ENCODE data around the gene LARP4. TPM values are rescaled to one million over a fixed set of nuclear protein-coding genes. Genes with fewer than 3 reads are reported as not detected.
A peak's percentile ranks its signal among the peaks of the same experiment; 100 is the strongest.

Gene LARP4
- total RNA-seq, 4 donors from 2014 or later: 15.2 to 21.7 (median 18.9) TPM

DNA sequence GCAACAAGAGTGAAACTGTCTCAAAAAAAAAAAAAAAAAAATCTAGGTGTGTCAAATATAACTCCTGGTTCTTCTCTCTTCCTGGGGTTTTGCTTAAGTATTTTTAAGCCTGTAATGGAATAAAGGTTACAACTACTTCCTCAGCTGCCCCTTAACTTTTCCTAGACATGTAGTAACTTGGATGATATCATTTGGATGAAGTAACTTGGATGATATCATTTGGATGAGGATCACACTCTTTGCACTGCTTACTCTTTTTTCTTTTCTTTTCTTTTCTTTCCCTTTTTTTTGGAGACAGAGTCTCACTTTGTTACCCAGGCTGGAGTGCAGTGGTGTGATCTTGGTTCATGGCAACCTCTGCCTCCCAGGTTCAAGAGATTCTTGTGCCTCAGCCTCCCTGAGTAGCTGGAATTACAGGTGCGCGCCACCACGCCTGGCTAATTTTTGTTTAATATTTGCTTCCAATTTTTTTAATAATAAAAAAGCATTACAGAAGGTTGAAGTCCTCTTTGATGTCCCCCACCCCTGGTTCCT is 3.5 kb upstream of the LARP4 start:
- WGBS, 2 donors: 80 to 96% methylated on average over 3 of the region's 3 CpGs
- peak in 1 of 2 donors; percentile 18 for DNase-seq (ENCODE audit: low spot score in 2 of 2)
- no peak for TF ChIP-seq POLR2A (IDR thresholded peaks at IDR 0.05)
- TF ChIP-seq, protein P1, sequence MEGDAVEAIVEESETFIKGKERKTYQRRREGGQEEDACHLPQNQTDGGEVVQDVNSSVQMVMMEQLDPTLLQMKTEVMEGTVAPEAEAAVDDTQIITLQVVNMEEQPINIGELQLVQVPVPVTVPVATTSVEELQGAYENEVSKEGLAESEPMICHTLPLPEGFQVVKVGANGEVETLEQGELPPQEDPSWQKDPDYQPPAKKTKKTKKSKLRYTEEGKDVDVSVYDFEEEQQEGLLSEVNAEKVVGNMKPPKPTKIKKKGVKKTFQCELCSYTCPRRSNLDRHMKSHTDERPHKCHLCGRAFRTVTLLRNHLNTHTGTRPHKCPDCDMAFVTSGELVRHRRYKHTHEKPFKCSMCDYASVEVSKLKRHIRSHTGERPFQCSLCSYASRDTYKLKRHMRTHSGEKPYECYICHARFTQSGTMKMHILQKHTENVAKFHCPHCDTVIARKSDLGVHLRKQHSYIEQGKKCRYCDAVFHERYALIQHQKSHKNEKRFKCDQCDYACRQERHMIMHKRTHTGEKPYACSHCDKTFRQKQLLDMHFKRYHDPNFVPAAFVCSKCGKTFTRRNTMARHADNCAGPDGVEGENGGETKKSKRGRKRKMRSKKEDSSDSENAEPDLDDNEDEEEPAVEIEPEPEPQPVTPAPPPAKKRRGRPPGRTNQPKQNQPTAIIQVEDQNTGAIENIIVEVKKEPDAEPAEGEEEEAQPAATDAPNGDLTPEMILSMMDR (IDR thresholded peaks at IDR 0.05): no peak
- intact Hi-C loops (cut with DNase I; ENCODE audit: low total_unique reads): no loop called here
- no peak overlapping the region for H3K4me3 ChIP-seq (ENCODE audit: low read depth, poor library complexity, severe bottlenecking)

DNA sequence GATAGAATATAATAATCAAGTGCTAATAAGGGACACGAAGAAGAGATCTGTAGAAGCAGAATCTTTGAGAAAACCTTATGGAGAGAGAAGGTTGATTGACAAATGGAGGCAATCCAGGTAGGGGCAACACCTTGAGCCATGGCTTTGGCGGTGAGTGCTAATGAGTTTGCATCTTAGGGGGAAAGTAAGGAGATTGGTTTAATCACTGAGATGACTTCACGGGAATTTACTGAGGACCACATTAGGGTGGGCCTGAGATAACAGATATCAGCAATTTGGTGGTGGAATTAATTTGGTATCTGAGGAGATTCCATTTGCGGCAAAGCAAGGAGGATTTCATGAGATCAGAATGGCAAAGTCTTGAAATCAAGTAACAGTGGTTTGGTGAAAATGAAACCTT is 1.8 kb upstream of the LARP4 start:
- 96 to 97% methylated on average over 4 of the region's 4 CpGs for WGBS, 2 donors
- intact Hi-C loops (cut with DNase I; ENCODE audit: low total_unique reads): no loop called here
- no peak overlapping the region for H3K4me3 ChIP-seq (ENCODE audit: low read depth, poor library complexity, severe bottlenecking)
- DNase-seq (ENCODE audit: low spot score in 2 of 2): peak in 1 of 2 donors; percentile 42
- TF ChIP-seq POLR2A (IDR thresholded peaks at IDR 0.05): no peak
- TF ChIP-seq, protein P1 (IDR thresholded peaks at IDR 0.05): no peak

DNA sequence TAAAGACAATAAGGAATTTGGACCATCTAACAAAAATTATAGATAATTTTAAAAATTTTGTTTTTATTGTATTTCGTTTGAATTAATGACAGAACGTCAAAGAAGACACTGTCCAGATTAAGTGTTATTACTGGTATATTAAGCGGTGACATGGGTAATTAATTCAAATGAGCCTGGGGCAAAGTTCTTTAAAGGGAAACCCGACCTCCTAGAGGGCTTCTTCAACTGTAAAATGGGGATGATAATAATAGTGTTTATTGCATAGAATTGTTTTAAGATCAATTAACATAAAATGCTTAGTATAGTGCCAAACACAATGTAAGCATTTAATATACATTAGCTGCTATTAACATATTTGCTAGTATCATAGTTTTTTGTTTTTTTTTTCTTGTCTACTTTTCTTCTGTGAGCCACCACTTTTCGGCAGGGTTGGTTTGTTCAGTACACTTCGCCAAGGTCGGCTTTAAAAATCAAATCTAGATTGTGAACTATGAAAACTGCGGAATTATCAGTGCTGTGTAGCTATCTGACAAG is 514 bp upstream of the LARP4 start:
- TF ChIP-seq POLR2A (IDR thresholded peaks at IDR 0.05): no peak
- TF ChIP-seq, protein P1 (IDR thresholded peaks at IDR 0.05): no peak
- H3K4me3 ChIP-seq (ENCODE audit: low read depth, poor library complexity, severe bottlenecking): peak overlapping the region; percentile 85
- no peak for DNase-seq (ENCODE audit: low spot score in 2 of 2)
- 19% methylated on average over 8 of the region's 8 CpGs for WGBS, 2 donors
- intact Hi-C loops (cut with DNase I; ENCODE audit: low total_unique reads): no loop called here

DNA sequence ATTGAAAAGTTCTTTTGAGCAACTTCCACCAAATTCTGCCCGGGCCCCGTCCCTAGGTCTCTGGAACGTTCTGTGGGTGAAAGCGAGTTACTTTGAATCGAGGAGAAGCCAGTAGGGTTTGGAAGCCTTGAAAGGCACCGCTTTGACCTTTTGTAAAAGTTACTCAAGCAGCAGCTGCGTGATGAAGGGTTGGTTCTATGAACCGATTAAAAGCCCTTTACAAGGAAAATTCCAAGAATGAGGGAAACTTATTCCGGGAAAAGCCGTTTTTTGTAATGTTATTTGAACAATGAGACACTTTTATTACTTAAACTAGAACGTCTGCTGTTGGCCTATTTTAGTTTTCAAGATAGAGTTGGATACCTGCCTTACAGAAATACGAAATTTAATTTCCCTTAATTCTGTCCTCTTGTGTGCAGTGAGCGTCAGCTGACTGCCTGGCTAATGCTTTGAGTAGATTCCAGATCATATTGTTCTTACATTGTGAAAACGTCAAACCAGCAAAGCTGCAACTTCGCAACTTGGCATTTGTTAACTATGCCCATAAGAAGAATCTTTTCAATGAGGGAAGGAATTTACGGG is 906 bp downstream of the LARP4 start:
- intact Hi-C loops (cut with DNase I; ENCODE audit: low total_unique reads): no loop called here
- TF ChIP-seq, protein P1 (IDR thresholded peaks at IDR 0.05): no peak
- no peak for TF ChIP-seq POLR2A (IDR thresholded peaks at IDR 0.05)
- DNase-seq (ENCODE audit: low spot score in 2 of 2): peak; percentile 51 to 82
- peak overlapping the region; percentile 85 for H3K4me3 ChIP-seq (ENCODE audit: low read depth, poor library complexity, severe bottlenecking)
- WGBS, 2 donors: 1% methylated on average over 16 of the region's 16 CpGs

DNA sequence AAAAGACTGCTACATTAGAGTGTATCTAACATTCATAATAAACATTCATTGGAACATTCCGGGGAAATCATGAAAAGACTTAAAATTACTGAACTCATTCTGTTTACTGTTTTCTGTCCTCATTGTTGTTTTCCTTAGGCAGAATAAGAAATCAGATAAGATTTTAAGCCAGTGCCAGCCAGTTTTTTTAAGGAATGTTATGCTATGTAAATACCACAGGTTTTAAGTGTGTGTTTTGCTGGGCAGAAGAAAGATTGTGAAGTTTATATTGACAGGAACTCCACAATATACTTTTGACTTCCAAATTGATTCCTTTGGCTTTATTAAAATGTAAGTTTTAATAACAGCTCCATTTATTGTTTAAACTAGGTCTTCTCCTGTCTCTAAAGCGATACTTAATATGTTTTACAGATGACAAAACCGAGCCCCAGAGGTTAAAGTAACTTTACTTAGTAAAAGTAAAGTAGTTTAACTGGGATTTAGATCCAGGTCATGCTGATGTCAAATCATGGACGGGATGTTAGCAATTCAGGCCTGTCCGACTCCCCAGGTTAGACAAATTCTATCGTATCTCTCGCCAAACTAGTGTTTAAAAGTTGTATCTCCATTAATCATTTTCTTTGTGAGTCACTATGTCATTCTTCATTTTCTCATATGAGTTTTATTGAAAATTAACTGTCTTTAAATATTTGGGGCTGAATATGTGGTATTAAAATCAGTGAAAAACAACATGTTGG is 1.7 kb downstream of the LARP4 start:
- TF ChIP-seq POLR2A (IDR thresholded peaks at IDR 0.05): no peak
- TF ChIP-seq, protein P1 (IDR thresholded peaks at IDR 0.05): no peak
- DNase-seq (ENCODE audit: low spot score in 2 of 2): peak in 1 of 2 donors; percentile 21
- intact Hi-C loops (cut with DNase I; ENCODE audit: low total_unique reads): no loop called here
- 22 to 26% methylated on average over 7 of the region's 7 CpGs for WGBS, 2 donors
- no peak overlapping the region for H3K4me3 ChIP-seq (ENCODE audit: low read depth, poor library complexity, severe bottlenecking)

Measured in lower leg skin (tissue), 4 donors.